ENCODE measurements around the gene BASP1.
"Not testable (repeated sequence)": the region's sequence is repeated elsewhere in the genome, so short reads cannot be mapped to it uniquely, and the experiment has no call there.

BASP1 gene

DNA sequence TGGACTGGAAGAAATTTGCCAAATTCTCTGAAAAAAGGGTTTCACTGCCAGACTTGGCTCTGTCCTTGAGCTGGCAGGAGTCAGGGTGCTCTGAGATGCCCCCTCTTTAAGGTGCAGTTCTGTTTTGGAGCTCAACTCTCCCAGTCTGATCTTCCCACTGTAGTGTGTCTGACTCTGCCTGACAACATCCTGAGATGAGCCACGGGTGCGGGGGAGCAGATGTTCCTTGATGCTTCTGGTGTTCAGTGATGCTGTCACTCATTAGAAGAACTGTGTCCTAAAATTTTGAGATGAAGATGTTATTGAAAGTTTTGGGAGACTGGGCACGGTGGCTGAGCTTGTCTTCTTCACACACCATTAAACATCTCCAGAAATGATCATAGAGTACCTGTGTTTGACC, 78.2 kb downstream of the BASP1 start:
- in situ Hi-C loops (cut with HindIII; ENCODE audit: low pct_unique_long_range_greater_than_20kb, low sequenced_read_pairs), result no loop called here
- no peak for TF ChIP-seq JUND (IDR thresholded peaks at IDR 0.05; ENCODE audit: low read depth)
- no peak for DNase-seq (ENCODE audit: low read depth in 1 of 2, low spot score in 1 of 2)

DNA sequence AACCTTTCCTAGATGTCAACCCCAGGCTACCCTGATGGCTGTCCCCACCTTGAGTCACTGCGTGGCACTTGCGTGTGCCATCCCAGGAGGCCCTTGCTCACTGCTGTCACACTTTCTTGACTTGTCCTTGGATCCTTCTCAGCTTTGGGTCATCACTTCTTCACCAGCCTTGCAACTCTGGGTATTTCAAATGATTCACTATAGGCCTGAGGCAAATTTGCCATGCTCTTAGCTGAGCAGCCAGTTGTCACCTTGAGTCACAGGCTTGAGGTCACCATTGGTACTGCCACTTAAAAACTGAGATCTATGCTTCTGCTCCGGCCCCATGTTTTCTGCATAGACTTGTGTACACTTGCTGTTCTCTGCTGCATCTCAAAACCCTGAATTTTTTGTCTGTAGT, 84.7 kb downstream of the BASP1 start:
- in situ Hi-C loops (cut with HindIII; ENCODE audit: low pct_unique_long_range_greater_than_20kb, low sequenced_read_pairs), result no loop called here
- TF ChIP-seq JUND (IDR thresholded peaks at IDR 0.05; ENCODE audit: low read depth), result no peak
- DNase-seq (ENCODE audit: low read depth in 1 of 2, low spot score in 1 of 2), result peak in 1 of 2 experiments; percentile 7

DNA sequence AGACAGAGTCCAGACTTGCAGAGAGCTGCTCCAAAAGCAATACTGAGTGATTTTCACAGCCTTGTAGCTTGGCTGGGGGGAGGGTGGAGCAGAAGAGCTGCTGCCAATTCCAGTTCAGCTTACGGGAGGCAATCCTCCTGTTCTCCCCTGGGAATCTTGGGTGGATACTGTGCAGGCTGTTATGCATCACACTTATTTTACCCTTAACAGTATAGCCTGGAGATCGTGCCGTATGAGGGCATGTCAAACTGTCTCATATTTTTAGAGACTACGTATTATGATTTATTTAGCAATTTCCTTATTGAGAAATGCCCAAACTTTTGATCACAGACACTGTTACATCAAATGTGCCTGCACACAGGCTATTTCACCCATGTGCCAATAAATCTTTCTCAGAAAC, 85.2 kb downstream of the BASP1 start:
- in situ Hi-C loops (cut with HindIII; ENCODE audit: low pct_unique_long_range_greater_than_20kb, low sequenced_read_pairs), result no loop called here
- TF ChIP-seq JUND (IDR thresholded peaks at IDR 0.05; ENCODE audit: low read depth), result no peak
- no peak for DNase-seq (ENCODE audit: low read depth in 1 of 2, low spot score in 1 of 2)

DNA sequence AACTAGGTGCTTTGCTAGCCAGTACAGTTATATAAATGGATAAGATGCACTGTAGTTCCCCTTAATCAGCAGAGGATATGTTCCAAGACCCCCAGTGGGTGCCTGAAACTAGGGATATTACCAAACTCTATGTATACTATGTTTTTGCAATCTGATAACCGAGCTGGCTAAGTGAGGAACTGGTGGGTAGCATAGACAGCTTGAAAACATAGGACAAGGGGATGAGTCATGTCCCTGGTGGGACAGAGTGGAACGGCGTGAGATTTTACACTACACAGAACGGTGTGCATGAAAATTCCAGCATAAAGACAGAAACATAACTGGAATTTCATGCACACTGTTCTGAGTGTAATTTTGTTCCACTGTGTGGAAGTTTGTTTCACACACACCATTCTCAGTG, 86.9 kb downstream of the BASP1 start:
- in situ Hi-C loops (cut with HindIII; ENCODE audit: low pct_unique_long_range_greater_than_20kb, low sequenced_read_pairs), result no loop called here
- TF ChIP-seq JUND (IDR thresholded peaks at IDR 0.05; ENCODE audit: low read depth), result no peak
- DNase-seq (ENCODE audit: low read depth in 1 of 2, low spot score in 1 of 2), result no peak

DNA sequence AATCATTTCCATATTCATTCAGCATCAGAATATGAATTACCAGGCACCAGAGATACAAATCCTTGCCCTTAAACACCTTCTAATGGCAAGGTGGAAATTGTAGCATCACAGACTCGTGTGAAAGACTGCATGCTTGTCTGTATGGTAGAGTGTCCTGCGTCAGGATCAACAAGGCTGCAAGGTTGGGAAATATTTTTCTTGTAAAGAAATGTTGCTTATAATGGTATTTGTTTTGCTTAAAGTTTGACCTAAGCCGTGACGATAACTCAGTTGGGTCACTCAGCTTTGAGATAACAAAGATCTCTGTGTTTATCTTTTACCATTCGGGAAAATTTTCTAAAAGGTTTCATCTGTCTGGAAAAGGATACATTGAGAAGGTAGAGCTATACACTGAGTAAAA, 87.6 kb downstream of the BASP1 start:
- no peak for DNase-seq (ENCODE audit: low read depth in 1 of 2, low spot score in 1 of 2)
- no peak for TF ChIP-seq JUND (IDR thresholded peaks at IDR 0.05; ENCODE audit: low read depth)
- in situ Hi-C loops (cut with HindIII; ENCODE audit: low pct_unique_long_range_greater_than_20kb, low sequenced_read_pairs), result no loop called here

DNA sequence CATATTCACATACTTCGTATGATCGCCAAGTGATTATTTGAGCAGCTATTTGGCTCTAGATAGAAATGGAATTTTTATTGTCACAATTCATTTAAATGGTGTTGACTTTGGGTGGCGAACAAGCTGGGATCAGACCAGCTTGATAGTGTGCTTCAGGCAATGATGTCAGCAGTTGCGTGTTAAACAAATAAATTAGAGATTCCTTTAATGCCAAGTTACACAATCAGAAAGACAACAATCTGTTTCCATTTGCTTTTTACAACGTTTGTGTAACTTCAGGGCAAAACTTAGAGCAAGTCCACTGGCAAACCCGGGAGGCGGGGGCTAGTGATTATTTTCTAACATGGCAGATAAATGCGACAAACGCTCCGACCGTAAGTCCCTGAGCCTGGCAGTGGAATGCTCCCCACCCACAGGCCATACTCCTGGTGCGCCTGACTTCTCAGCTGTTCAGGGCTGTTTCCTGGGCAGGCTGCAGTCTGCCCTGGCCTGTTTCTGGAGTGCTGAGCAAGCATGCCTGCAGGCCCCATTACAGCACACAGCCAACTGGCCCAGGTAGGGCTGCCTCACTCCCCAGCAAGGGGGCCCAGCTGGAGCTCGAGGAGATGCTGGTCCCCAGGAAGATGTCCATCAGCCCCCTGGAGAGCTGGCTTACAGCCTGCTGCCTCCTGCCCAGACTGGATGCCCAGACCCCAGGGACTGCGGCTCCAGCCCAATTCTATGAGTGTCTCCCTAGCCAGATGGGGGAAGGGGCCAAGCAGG, 88.7 kb downstream of the BASP1 start:
- peak; percentile 96 for TF ChIP-seq JUND (IDR thresholded peaks at IDR 0.05; ENCODE audit: low read depth)
- in situ Hi-C loops (cut with HindIII; ENCODE audit: low pct_unique_long_range_greater_than_20kb, low sequenced_read_pairs), result no loop called here
- DNase-seq (ENCODE audit: low read depth in 1 of 2, low spot score in 1 of 2), result peak; percentile 44 to 84

DNA sequence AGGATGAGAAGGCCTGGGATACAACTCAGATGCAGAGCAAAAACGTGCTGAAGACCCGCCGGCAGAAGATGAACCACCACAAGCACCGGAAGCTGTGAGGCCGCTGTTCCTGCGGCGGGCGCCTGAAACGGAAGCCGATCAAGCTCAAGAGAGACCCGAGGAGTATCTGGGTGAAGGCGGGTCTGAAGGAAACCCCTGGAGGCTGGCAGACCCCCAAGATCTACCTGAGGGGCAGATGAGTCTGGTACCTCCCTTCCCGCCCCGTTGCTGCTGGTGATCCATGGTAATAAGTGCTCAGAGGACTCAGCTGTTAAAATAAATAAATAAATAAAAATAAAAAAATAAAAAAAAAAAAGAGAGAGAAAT, 89.3 kb downstream of the BASP1 start:
- DNase-seq (ENCODE audit: low read depth in 1 of 2, low spot score in 1 of 2), result no peak
- in situ Hi-C loops (cut with HindIII; ENCODE audit: low pct_unique_long_range_greater_than_20kb, low sequenced_read_pairs), result no loop called here
- TF ChIP-seq JUND (IDR thresholded peaks at IDR 0.05; ENCODE audit: low read depth), result no peak

DNA sequence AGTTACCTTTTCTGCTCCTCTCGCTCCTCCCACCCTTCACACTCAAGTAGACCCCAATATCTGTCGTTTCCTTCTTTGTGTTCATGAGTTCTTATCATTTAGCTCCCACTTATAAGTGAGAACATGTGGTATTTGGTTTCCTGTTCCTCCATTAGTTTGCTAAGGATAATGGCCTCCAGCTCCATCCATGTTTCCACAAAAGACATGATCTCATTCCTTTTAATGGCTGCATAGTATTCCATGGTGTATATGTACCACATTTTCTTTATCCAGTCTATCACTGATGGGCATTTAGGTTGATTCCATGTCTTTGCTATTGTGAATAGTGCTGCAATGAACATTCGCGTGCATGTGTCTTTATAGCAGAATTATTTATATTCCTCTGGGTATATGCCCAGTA, 90.0 kb downstream of the BASP1 start:
- in situ Hi-C loops (cut with HindIII; ENCODE audit: low pct_unique_long_range_greater_than_20kb, low sequenced_read_pairs); DNase-seq (ENCODE audit: low read depth in 1 of 2, low spot score in 1 of 2): not testable (repeated sequence)

DNA sequence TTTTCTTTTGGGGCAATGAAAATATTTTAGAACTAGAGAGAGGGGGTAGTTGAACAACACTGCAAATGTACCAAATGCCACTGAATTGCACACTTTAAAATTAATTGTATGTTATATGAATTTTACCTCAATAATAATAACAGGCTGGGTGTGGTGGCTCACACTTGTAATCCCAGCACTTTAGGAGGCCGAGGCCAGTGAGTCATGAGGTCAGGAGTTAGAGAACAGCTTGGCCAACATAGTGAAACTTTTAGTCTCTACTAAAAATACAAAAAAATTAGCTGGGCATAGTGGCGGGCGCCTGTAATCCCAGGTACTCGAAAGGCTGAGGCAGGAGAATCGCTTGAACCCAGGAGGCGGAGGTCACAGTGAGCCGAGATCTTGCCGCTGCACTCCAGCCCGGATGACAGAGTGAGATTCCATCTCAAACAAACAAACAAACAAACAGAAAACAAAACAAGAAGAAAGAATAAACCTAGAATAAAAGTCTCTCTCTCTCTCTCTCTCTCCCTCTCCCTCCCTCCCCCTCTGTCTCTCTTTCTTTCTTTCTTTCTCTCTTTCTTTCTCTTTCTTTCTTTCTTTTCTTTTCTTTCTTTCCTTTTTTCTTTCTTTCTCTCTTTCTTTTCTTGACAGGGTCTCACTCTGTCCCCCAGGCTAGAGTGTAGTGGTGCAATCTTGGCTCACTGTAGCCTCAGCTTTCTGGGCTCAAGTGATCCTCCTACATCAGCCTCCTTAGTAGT, 91.1 kb downstream of the BASP1 start:
- in situ Hi-C loops (cut with HindIII; ENCODE audit: low pct_unique_long_range_greater_than_20kb, low sequenced_read_pairs), result no loop called here
- no peak for TF ChIP-seq JUND (IDR thresholded peaks at IDR 0.05; ENCODE audit: low read depth)
- DNase-seq (ENCODE audit: low read depth in 1 of 2, low spot score in 1 of 2), result no peak

DNA sequence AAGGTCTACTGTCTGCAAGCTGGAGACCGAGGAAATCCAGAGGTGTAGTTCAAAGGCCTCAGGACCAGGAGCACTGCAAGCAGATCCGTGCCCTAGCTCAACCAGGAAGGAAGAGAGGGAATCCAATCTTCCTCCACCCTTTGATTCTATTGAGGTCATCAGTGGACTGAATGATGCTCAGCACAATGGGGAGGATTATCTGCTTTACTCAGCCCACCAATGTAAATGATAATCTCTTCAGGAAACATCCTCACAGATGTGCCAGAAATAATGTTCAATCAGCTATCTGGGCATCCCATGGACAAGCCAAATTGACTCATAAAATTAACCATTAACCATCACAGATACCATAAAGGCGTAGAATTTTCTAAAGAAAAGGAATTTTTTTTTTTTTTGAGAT, 92.0 kb downstream of the BASP1 start:
- DNase-seq (ENCODE audit: low read depth in 1 of 2, low spot score in 1 of 2), result no peak
- no peak for TF ChIP-seq JUND (IDR thresholded peaks at IDR 0.05; ENCODE audit: low read depth)
- in situ Hi-C loops (cut with HindIII; ENCODE audit: low pct_unique_long_range_greater_than_20kb, low sequenced_read_pairs), result no loop called here

DNA sequence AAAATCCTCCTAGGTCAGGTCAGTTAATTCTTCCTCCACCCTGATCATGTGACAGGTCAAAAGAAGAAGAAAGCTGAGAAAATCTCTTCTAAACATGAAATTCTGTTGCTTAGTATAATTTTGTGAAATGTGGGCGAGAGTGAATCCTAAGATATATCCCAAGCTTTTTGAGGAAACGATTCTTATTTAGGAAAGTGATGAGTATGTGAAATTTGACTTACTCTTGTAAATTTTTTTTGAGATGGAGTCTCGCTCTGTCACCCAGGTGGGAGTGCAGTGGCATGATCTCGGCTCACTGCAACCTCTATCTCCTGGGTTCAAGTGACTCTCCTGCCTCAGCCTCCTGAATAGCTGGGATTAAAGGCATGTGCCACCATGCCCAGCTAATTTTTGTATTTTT, 93.1 kb downstream of the BASP1 start:
- in situ Hi-C loops (cut with HindIII; ENCODE audit: low pct_unique_long_range_greater_than_20kb, low sequenced_read_pairs); DNase-seq (ENCODE audit: low read depth in 1 of 2, low spot score in 1 of 2): not testable (repeated sequence)

DNA sequence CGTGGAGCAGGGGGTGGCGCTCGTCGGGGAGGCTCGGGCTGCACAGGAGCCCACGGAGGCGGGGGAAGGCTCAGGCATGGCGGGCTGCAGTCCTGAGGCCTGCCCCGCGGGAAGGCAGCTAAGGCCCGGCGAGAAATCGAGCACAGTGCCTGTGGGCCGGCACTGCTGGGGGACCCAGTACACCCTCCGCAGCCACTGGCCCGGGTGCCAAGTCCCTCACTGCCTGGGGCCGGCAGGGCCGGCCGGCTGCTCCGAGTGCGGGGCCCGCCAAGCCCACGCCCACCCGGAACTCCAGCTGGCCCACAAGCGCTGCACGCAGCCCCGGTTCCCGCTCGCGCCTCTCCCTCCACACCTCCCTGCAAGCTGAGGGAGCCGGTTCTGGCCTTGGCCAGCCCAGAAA, 94.4 kb downstream of the BASP1 start:
- DNase-seq (ENCODE audit: low read depth in 1 of 2, low spot score in 1 of 2); in situ Hi-C loops (cut with HindIII; ENCODE audit: low pct_unique_long_range_greater_than_20kb, low sequenced_read_pairs): not testable (repeated sequence)

DNA sequence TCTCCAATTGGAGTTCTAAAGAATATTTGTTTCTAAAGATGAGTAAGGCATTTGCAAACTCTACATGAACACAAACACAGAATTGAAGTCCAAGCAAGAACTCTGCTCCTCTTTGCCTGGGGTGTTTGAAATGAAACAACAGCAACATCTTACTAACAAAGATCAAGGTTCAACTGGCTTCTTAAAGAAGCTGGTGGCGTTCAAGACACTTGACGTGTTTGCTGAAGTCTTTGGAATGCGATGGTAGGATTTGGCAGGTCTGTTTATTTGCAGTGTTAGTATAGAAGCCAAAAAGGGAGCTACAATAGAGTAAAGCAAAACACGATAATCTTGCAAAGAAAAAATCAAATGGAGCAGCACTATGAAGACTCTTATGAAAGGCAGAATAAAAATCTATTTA, 94.9 kb downstream of the BASP1 start:
- peak; percentile 47 to 93 for DNase-seq (ENCODE audit: low read depth in 1 of 2, low spot score in 1 of 2)

More for the DNA sequence above, 94.9 kb downstream of the BASP1 start:
- TF ChIP-seq JUND (IDR thresholded peaks at IDR 0.05; ENCODE audit: low read depth), result peak; percentile 80
- in situ Hi-C loops (cut with HindIII; ENCODE audit: low pct_unique_long_range_greater_than_20kb, low sequenced_read_pairs), result no loop called here

All from T47D (cell line).